ENCODE data around the gene PPARD. TPM values are rescaled to one million over a fixed set of nuclear protein-coding genes. Genes with fewer than 3 reads are reported as not detected.

PPARD gene
- total RNA-seq, 4 donors from 2014 or later, result 23.4 to 31.4 (median 26.9) TPM

GRCh38 chr6:35363293-35363750 lies 21.0 kb downstream of the PPARD start:
- TF ChIP-seq POLR2AphosphoS5 (IDR thresholded peaks at IDR 0.05) (no peak), POLR2A (IDR thresholded peaks at IDR 0.05) (no peak), EP300 (IDR thresholded peaks at IDR 0.05) (no peak), CTCF (IDR thresholded peaks at IDR 0.05) (no peak)
- no peak overlapping the region for H3K4me3 ChIP-seq

GRCh38 chr6:35365594-35366203 lies 23.3 kb downstream of the PPARD start:
- no peaks in the 10 kb centered on the region for H3K36me3 ChIP-seq
- TF ChIP-seq CTCF (IDR thresholded peaks at IDR 0.05), result no peak
- no peak for TF ChIP-seq EP300 (IDR thresholded peaks at IDR 0.05)
- TF ChIP-seq POLR2A (IDR thresholded peaks at IDR 0.05), result no peak
- TF ChIP-seq POLR2AphosphoS5 (IDR thresholded peaks at IDR 0.05), result no peak
- H3K27me3 ChIP-seq, result no peaks in the 10 kb centered on the region
- no peak overlapping the region for H3K27ac ChIP-seq
- H3K4me3 ChIP-seq, result no peak overlapping the region
- H3K4me1 ChIP-seq, result peaks cover 35% of the 10 kb centered on the region
- 93% methylated on average over 6 of the region's 6 CpGs for WGBS
- DNase-seq (ENCODE audit: low spot score in 2 of 2), result no peak
- H3K9me3 ChIP-seq, result no peaks in the 10 kb centered on the region

More at GRCh38 chr6:35363293-35363750, 21.0 kb downstream of the PPARD start:
- WGBS, result 59% methylated on average over 10 of the region's 10 CpGs
- Histone ChIP-seq H3K9me3 (no peaks in the 10 kb centered on the region), H3K27me3 (no peaks in the 10 kb centered on the region), H3K36me3 (no peaks in the 10 kb centered on the region), H3K27ac (no peak overlapping the region), H3K4me1 (peaks cover 29% of the 10 kb centered on the region)
- DNase-seq (ENCODE audit: low spot score in 2 of 2), result no peak

- no peak for TF ChIP-seq POLR2A (IDR thresholded peaks at IDR 0.05)
- no peak for TF ChIP-seq EP300 (IDR thresholded peaks at IDR 0.05)
- TF ChIP-seq POLR2AphosphoS5 (IDR thresholded peaks at IDR 0.05), result no peak
- TF ChIP-seq CTCF (IDR thresholded peaks at IDR 0.05), result no peak
- H3K9me3 ChIP-seq, result no peaks in the 10 kb centered on the region
- H3K4me1 ChIP-seq, result peaks cover 36% of the 10 kb centered on the region
- H3K27ac ChIP-seq, result no peak overlapping the region
- no peaks in the 10 kb centered on the region for H3K27me3 ChIP-seq
- DNase-seq (ENCODE audit: low spot score in 2 of 2), result no peak
- H3K36me3 ChIP-seq, result no peaks in the 10 kb centered on the region
- H3K4me3 ChIP-seq, result no peak overlapping the region
Observed at GRCh38 chr6:35366204-35366596, 23.8 kb downstream of the PPARD start.

GRCh38 chr6:35367646-35368037 lies 25.3 kb downstream of the PPARD start:
- Histone ChIP-seq H3K4me3 (no peak overlapping the region), H3K9me3 (no peaks in the 10 kb centered on the region), H3K27me3 (no peaks in the 10 kb centered on the region), H3K27ac (no peak overlapping the region), H3K36me3 (no peaks in the 10 kb centered on the region), H3K4me1 (peaks cover 40% of the 10 kb centered on the region)
- 87% methylated on average over 5 of the region's 5 CpGs for WGBS
- DNase-seq (ENCODE audit: low spot score in 2 of 2), result no peak
- TF ChIP-seq EP300 (IDR thresholded peaks at IDR 0.05) (no peak), POLR2A (IDR thresholded peaks at IDR 0.05) (no peak), POLR2AphosphoS5 (IDR thresholded peaks at IDR 0.05) (no peak), CTCF (IDR thresholded peaks at IDR 0.05) (no peak)

GRCh38 chr6:35368038-35368887 lies 25.9 kb downstream of the PPARD start:
- H3K9me3 ChIP-seq, result no peaks in the 10 kb centered on the region
- H3K36me3 ChIP-seq, result no peaks in the 10 kb centered on the region
- WGBS, result 51% methylated on average over 2 of the region's 2 CpGs
- peaks cover 40% of the 10 kb centered on the region for H3K4me1 ChIP-seq
- no peak for DNase-seq (ENCODE audit: low spot score in 2 of 2)
- no peak overlapping the region for H3K4me3 ChIP-seq
- H3K27me3 ChIP-seq, result no peaks in the 10 kb centered on the region
- TF ChIP-seq POLR2AphosphoS5 (IDR thresholded peaks at IDR 0.05) (no peak), EP300 (IDR thresholded peaks at IDR 0.05) (no peak), POLR2A (IDR thresholded peaks at IDR 0.05) (no peak), CTCF (IDR thresholded peaks at IDR 0.05) (no peak)
- H3K27ac ChIP-seq, result no peak overlapping the region

Data from suprapubic skin (tissue), 4 donors.